Keratinocyte (primary cell): ENCODE data around the gene POLR2A. TPM values are rescaled to one million over a fixed set of nuclear protein-coding genes. Genes with fewer than 3 reads are reported as not detected.
A peak's percentile ranks its signal among the peaks of the same experiment; 100 is the strongest.

Experiments
- DNase-seq: peaks from one replicate; pipeline ENCODE4 v3.0.0-alpha.2; 2011; ENCODE audit warnings: low read depth, missing footprints, low spot score
- FAIRE-seq: peaks from 2 replicates; lab custom pipeline; 2011; peaks lifted over from hg19 to GRCh38; lab: Jason Lieb, UNC
- H2AFZ ChIP-seq: 2 replicates; pipeline ENCODE4 v1.6.0; 2012; ENCODE audit warnings: low read length, control low read depth, inconsistent platforms; ENCODE audit not compliant: control insufficient read depth
- H3K27ac ChIP-seq: 2 replicates; pipeline ENCODE4 v1.5.1; 2011; ENCODE audit warnings: low read length; ENCODE audit not compliant: control insufficient read depth, insufficient read depth
- H3K27me3 ChIP-seq: 3 replicates; pipeline ENCODE4 v1.6.0; 2011; ENCODE audit warnings: low read length; ENCODE audit not compliant: control insufficient read depth, insufficient read depth; ENCODE audit errors: extremely low read depth
- H3K36me3 ChIP-seq, 2 experiments: 2 replicates in 1 of 2; 3 replicates in 1 of 2; pipeline ENCODE4 v1.5.1; 2011; ENCODE audit warnings: low read length in 2 of 2, mild to moderate bottlenecking in 1 of 2; ENCODE audit not compliant: control insufficient read depth in 2 of 2, insufficient read depth in 2 of 2; ENCODE audit errors: extremely low read depth in 1 of 2
- H3K4me1 ChIP-seq: 3 replicates; pipeline ENCODE4 v1.5.1; 2011; ENCODE audit warnings: low read length; ENCODE audit not compliant: control insufficient read depth, insufficient read depth; ENCODE audit errors: extremely low read depth
- H3K4me2 ChIP-seq: 3 replicates; pipeline ENCODE4 v1.6.0; 2011; ENCODE audit warnings: low read depth, low read length; ENCODE audit not compliant: control insufficient read depth, insufficient read depth; ENCODE audit errors: extremely low read depth
- H3K4me3 ChIP-seq, 3 experiments: fragments of 200-600 bp in 1 of 3; sonication (generic) in 1 of 3; 2 replicates in 2 of 3; 3 replicates in 1 of 3; pipeline ENCODE4 v1.5.1; 2011 to 2016; ENCODE audit warnings: low read length in 3 of 3, mild to moderate bottlenecking in 3 of 3, control low read depth in 2 of 3, inconsistent platforms in 1 of 3, low read depth in 1 of 3, mixed read lengths in 1 of 3, mixed run types in 1 of 3, moderate library complexity in 1 of 3; ENCODE audit not compliant: control insufficient read depth in 2 of 3, insufficient read depth in 2 of 3; ENCODE audit errors: extremely low read depth in 1 of 3
- H3K79me2 ChIP-seq: 2 replicates; pipeline ENCODE4 v1.6.0; 2012; ENCODE audit warnings: low read length; ENCODE audit not compliant: control insufficient read depth, insufficient read depth
- H3K9ac ChIP-seq: 3 replicates; pipeline ENCODE4 v1.6.0; 2011; ENCODE audit warnings: low read length; ENCODE audit not compliant: control insufficient read depth, insufficient read depth; ENCODE audit errors: extremely low read depth
- H3K9me1 ChIP-seq: 3 replicates; pipeline ENCODE4 v1.6.0; 2011; ENCODE audit warnings: low read length; ENCODE audit not compliant: control insufficient read depth, insufficient read depth; ENCODE audit errors: extremely low read depth
- H3K9me3 ChIP-seq: 2 replicates; pipeline ENCODE4 v1.5.1; 2012; ENCODE audit warnings: low read depth, low read length; ENCODE audit not compliant: control insufficient read depth
- H4K20me1 ChIP-seq: 3 replicates; pipeline ENCODE4 v1.6.0; 2011; ENCODE audit warnings: low read length; ENCODE audit not compliant: control insufficient read depth, insufficient read depth; ENCODE audit errors: extremely low read depth
- CTCF ChIP-seq, 3 experiments: IDR thresholded peaks in 1 of 3; conservative IDR thresholded peaks in 1 of 3; optimal IDR thresholded peaks in 1 of 3; 2 replicates in 2 of 3; 3 replicates in 1 of 3; pipeline versions ENCODE3 to v1.5.1; 2011; ENCODE audit warnings: low read length in 3 of 3, mild to moderate bottlenecking in 3 of 3, moderate library complexity in 2 of 3, control low read depth in 1 of 3, inconsistent platforms in 1 of 3; ENCODE audit not compliant: insufficient read depth in 2 of 3; ENCODE audit errors: extremely low read depth in 1 of 3
- EZH2 ChIP-seq: IDR thresholded peaks from one replicate; pipeline ENCODE4 v1.6.1; 2012; ENCODE audit warnings: inconsistent platforms, mild to moderate bottlenecking, low read length, moderate library complexity
- dilution Hi-C: fragments of 300-500 bp; cut with MboI; formaldehyde crosslinking; loops from one replicate; pipeline ENCODE4 v1.7.0; 2020; ENCODE audit warnings: low sequenced_read_pairs; ENCODE audit not compliant: extremely low pct_ligation_motif_present
- polyA plus RNA-seq, 5 experiments: library from polyadenylated mRNA; depleted of rRNA in 3 of 5; stranded (reverse) in 3 of 5; stranded (forward) in 1 of 5; unstranded in 1 of 5; fragments of >200 nt; gene quantifications; 1 replicate in 1 of 5; 2 replicates in 3 of 5; 3 replicates in 1 of 5; pipeline versions ENCODE4 v1.2.1 to v1.2.3, GENCODE V29; 2011 to 2012; ENCODE audit warnings: missing spikeins in 2 of 5, low read depth in 1 of 5, low replicate concordance in 1 of 5

The POLR2A gene
- polyA plus RNA-seq, 1 donor (not counting 4 experiments of a cell fraction or from before 2014, with no cell fraction given), result 17.5 TPM

GRCh38 chr17:7502171-7502847 lies 18.1 kb downstream of the POLR2A start:
- H3K9me1 ChIP-seq, result no peaks in the 10 kb centered on the region
- no peaks in the 10 kb centered on the region for H3K27me3 ChIP-seq
- H3K79me2 ChIP-seq, result peaks cover 3% of the 10 kb centered on the region
- FAIRE-seq (no peak), DNase-seq (no peak)
- no peaks in the 10 kb centered on the region for H3K4me1 ChIP-seq
- H3K4me2 ChIP-seq, result no peak overlapping the region
- peaks cover 4% of the 10 kb centered on the region for H4K20me1 ChIP-seq
- TF ChIP-seq CTCF (optimal IDR thresholded peaks at IDR 0.05 in 1 of 3, IDR thresholded peaks at IDR 0.05 in 1 of 3, conservative IDR thresholded peaks at IDR 0.05 in 1 of 3; ENCODE audit: extremely low read depth in 1 of 3, insufficient read depth in 2 of 3, low read length in 3 of 3), result no peak
- TF ChIP-seq EZH2, result no peak
- H3K9ac ChIP-seq, result no peak overlapping the region
- H3K27ac ChIP-seq, result no peak overlapping the region
- H3K9me3 ChIP-seq, result no peaks in the 10 kb centered on the region
- H3K36me3 ChIP-seq, result peaks cover 61% of the 10 kb centered on the region in 2 experiments
- dilution Hi-C loops, result no loop called here
- H3K4me3 ChIP-seq, result no peak overlapping the region
- no peak overlapping the region for H2AFZ ChIP-seq

- H3K4me3 ChIP-seq, result no peak overlapping the region
- no peaks in the 10 kb centered on the region for H3K9me3 ChIP-seq
- H3K79me2 ChIP-seq, result peaks cover 2% of the 10 kb centered on the region
- peaks cover 55 to 57% of the 10 kb centered on the region in 2 experiments for H3K36me3 ChIP-seq
- H3K27ac ChIP-seq, result no peak overlapping the region
- H4K20me1 ChIP-seq, result no peaks in the 10 kb centered on the region
- DNase-seq, result no peak
- no peak for TF ChIP-seq EZH2
- peak in 2 of 3 experiments; percentile 41 to 43 for TF ChIP-seq CTCF (optimal IDR thresholded peaks at IDR 0.05 in 1 of 3, IDR thresholded peaks at IDR 0.05 in 1 of 3, conservative IDR thresholded peaks at IDR 0.05 in 1 of 3; ENCODE audit: extremely low read depth in 1 of 3, insufficient read depth in 2 of 3, low read length in 3 of 3)
- no peaks in the 10 kb centered on the region for H3K9me1 ChIP-seq
- no peak overlapping the region for H3K4me2 ChIP-seq
- no peaks in the 10 kb centered on the region for H3K4me1 ChIP-seq
- no peak overlapping the region for H2AFZ ChIP-seq
- dilution Hi-C loops, result no loop called here
- no peak overlapping the region for H3K9ac ChIP-seq
- no peaks in the 10 kb centered on the region for H3K27me3 ChIP-seq
- no peak for FAIRE-seq
Measured at GRCh38 chr17:7502987-7503386, 18.8 kb downstream of the POLR2A start.
